ENCODE results near the gene TMPRSS5.

Gene TMPRSS5

GRCh38 chr11:113667801-113668200 lies 38.3 kb downstream of the TMPRSS5 start:
- DNase-seq (ENCODE audit: low spot score): no peak

GRCh38 chr11:113666584-113666983 lies 39.5 kb downstream of the TMPRSS5 start:
- DNase-seq (ENCODE audit: low spot score): no peak

GRCh38 chr11:113664981-113665710 lies 41.0 kb downstream of the TMPRSS5 start:
- no peak for DNase-seq (ENCODE audit: low spot score)

- no peak for DNase-seq (ENCODE audit: low spot score)
Observed at GRCh38 chr11:113664069-113664980, 41.8 kb downstream of the TMPRSS5 start.

- DNase-seq (ENCODE audit: low spot score): no peak
Observed at GRCh38 chr11:113663567-113663966, 42.5 kb downstream of the TMPRSS5 start.

- DNase-seq (ENCODE audit: low spot score): no peak
Observed at GRCh38 chr11:113655771-113656170, 50.3 kb downstream of the TMPRSS5 start.

- no peak for DNase-seq (ENCODE audit: low spot score)
Observed at GRCh38 chr11:113651023-113651422, 55.1 kb downstream of the TMPRSS5 start.

- DNase-seq (ENCODE audit: low spot score): no peak
Observed at GRCh38 chr11:113649311-113649710, 56.8 kb downstream of the TMPRSS5 start.

GRCh38 chr11:113647856-113648255 lies 58.3 kb downstream of the TMPRSS5 start:
- no peak for DNase-seq (ENCODE audit: low spot score)

- no peak for DNase-seq (ENCODE audit: low spot score)
Observed at GRCh38 chr11:113647108-113647507, 59.0 kb downstream of the TMPRSS5 start.

- no peak for DNase-seq (ENCODE audit: low spot score)
Observed at GRCh38 chr11:113645593-113646349, 60.3 kb downstream of the TMPRSS5 start.

GRCh38 chr11:113644605-113645004 lies 61.5 kb downstream of the TMPRSS5 start:
- no peak for DNase-seq (ENCODE audit: low spot score)

- no peak for DNase-seq (ENCODE audit: low spot score)
Observed at GRCh38 chr11:113643701-113644100, 62.4 kb downstream of the TMPRSS5 start.

GRCh38 chr11:113643006-113643585 lies 63.0 kb downstream of the TMPRSS5 start:
- DNase-seq (ENCODE audit: low spot score): no peak

GRCh38 chr11:113642090-113642489 lies 64.0 kb downstream of the TMPRSS5 start:
- no peak for DNase-seq (ENCODE audit: low spot score)

GRCh38 chr11:113638376-113638775 lies 67.7 kb downstream of the TMPRSS5 start:
- DNase-seq (ENCODE audit: low spot score): no peak

- no peak for DNase-seq (ENCODE audit: low spot score)
Observed at GRCh38 chr11:113637636-113638035, 68.5 kb downstream of the TMPRSS5 start.
